Erythroblast (primary cell): Measurements from ENCODE around the gene BCL2.
A peak's percentile ranks its signal among the peaks of the same experiment; 100 is the strongest.

Source experiments
- DNase-seq, 2 experiments: peaks; one replicate each; lab custom pipeline; 2025; lab: John Stamatoyannopoulos, UW
- GATA1 ChIP-seq: IDR thresholded peaks from 2 replicates; pipeline ENCODE4 v1.6.1; 2011; ENCODE audit warnings: low read depth, mild to moderate bottlenecking, control low read depth, low read length, moderate library complexity
- POLR2A ChIP-seq: IDR thresholded peaks from 2 replicates; pipeline ENCODE4 v1.6.1; 2011; ENCODE audit warnings: mild to moderate bottlenecking, low read length

The BCL2 gene

DNA sequence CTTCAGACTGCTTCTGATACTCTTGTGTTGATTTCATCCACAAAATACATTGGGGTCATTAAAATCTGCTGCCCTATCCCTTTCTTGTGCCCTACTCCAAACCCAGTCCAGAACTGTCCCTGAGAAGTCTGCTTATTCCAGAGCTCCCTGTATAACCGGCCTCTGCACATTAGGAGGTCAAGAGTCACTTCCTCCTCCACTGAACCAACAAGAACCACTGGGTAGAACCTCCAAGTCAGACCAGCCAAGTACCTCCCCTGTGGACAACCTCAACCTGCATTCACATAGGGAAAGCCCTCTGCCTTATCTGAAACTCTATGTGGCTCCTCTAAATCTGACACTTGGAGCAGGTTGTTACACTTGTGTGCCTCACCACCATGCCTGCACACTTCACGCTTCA is 25.3 kb upstream of the BCL2 start:
- TF ChIP-seq GATA1: no peak
- TF ChIP-seq POLR2A: no peak
- no peak for DNase-seq

DNA sequence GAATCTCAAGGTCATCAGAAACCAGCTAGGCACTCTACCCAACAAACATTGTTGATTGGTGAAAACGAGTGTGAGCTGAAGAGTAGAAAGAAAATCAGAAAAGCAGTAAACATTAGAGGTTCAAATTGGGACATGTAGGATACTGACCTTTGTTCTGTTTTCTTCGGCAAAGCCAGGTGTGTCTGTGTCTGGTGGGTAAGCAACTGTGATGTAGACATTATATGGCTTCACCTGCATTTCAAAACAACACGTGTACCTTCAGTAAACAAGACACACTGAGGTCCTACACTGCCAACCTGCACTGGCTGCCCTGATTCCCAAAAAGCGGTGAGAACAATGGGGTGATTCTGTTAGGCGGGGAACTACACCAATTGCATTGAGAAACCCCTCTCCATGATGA is 24.7 kb upstream of the BCL2 start:
- no peak for TF ChIP-seq POLR2A
- no peak for TF ChIP-seq GATA1
- DNase-seq: no peak

DNA sequence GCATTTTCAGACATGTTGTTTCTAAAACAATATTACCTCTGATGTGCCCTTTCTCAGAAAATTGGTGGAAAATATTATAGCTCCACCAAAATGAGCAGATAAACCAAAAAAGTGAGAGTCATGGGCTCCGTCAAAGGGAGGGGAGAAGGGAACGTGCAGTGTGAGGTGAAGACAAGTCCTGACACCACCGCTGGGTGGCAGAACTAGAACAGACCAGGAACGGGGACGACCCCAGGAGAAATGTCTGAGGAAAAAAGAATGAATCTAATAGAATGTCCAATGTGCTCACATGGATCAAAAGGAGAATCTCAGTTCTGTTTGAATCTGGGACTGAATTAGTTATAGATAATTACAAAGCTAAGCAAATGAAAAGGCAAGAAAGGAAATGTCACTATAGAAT is 22.6 kb upstream of the BCL2 start:
- DNase-seq: peak; percentile 52 to 71
- TF ChIP-seq GATA1: no peak
- TF ChIP-seq POLR2A: no peak

DNA sequence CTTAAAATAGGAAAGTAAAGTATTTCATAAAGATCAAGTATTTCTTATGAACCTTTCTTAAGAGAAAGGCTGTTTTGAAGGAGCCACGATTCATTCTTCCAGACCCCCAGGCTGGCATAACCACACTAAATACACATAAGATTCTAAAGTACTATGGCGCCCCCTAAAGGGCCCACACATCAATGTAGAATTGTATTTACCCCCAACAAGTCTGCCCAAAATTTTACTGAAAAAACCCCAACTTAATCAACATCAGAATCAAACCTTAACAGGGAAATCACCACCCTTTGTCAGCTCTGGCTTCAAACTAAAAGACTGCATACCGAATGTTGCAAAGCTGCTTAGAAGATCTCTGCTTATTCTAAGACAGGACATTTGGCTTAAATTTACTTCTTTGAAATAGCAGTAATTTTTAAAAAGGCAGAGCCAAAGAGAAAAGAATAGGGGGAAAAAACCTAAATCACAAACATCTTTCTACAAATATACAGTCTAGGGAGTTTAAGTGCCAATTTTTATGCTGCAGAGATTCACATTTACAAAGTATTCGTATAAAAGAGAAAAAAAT is 20.4 kb upstream of the BCL2 start:
- peak; percentile 70 to 75 for DNase-seq
- TF ChIP-seq POLR2A: no peak
- no peak for TF ChIP-seq GATA1

DNA sequence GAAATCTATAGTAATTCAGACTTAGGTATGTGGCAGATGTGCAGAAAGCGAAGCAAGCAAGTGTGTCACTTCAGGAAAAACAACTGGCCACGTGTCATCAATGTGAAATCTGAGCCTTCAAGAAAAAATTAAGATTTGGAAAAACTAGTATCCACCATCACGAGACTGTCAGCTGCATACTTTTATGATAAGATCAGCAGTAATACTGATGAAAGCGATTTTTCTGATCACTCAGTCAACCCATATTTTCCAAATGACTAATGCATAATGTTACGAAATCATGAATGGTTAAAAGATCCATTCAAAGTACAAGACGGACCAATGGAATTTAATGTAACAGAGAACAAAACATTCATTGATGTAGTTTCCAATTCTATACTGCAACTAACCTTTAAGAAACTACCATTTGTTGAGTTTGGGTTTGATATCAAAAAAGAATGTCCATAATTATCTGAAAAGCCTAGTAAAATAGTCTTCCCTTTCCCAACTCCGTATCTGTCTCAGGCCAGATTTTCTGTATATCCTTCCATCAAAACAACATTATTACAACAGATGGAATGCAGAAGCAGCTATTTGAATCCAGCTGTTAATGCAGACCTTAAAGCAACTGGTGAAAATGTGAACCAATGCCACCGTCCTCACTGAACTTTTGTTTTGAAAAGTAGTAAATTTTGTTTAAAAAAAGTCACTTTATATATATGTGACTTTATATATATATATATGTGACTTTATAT is 17.0 kb upstream of the BCL2 start:
- DNase-seq: no peak
- TF ChIP-seq POLR2A (no peak), GATA1 (no peak)

DNA sequence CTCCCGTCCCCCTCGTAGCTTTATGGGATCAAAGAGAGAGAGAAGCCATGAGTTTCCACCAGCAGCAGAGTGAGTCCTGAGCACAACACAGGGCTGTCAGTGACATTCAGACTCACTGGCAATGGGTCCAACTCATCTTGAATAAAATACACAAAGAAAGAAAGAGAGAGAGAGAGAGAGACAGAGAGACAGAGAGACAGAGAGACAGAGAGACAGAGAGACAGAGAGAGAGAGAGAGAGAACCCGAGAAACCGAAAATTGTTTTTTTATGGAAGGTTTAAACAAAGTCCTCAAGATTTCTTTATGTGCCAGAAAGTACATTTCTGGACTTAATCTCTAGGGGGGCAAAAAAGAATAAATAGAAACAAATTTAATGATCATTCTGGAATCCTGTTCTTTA is 11.5 kb upstream of the BCL2 start:
- TF ChIP-seq GATA1 (no peak), POLR2A (no peak)
- no peak for DNase-seq

DNA sequence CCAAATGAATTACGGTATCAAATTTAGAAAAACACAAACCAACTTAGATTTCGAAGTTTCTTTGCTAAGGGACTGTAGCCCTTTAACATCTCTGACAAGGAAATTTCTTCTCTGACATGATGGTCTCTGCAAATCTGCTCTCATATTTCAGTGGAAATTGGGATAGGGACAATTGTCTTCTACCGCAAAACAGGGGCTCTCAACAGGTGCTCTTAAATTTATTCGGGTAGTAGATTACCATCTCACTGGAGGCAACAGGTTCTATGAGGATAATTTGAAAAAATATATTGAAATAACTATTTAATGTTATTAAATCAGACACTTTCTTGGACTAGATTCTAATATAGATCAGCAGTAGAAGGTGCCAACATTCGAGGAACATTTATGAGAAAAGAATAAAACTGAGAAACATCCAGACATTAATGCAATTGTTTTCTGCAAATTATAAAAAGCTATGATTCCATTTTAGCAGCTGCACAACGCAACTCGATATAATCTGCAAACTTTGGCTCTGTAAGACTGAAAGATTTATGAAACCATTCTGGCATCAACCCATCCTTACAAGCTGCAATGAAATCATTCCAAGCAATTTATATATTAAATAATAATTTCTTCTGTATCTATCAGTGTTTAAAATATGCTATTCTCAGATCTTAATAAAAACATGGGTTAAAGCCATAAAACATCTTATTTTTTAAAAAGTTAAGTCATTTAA is 10.0 kb upstream of the BCL2 start:
- no peak for DNase-seq
- no peak for TF ChIP-seq POLR2A
- no peak for TF ChIP-seq GATA1

DNA sequence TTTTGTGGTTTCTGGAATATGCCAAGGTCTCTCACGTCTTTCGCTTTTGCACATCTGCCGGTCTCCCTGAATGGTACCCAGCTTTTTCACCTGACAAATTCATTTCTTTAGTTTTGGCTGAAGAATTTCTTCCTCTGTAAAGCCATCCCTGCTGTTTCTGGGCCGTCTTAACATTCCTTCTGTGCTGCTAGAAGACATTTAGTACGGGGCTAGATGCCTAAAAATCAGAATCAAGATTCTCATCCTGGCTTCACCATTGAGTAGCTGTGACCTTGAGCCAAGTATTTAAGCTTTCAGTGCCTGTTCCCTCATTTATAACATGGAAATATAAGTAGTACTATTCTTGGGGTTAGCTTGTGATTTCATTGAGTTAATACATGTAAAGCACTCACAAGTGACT is 6.4 kb upstream of the BCL2 start:
- no peak for TF ChIP-seq GATA1
- no peak for TF ChIP-seq POLR2A
- no peak for DNase-seq

DNA sequence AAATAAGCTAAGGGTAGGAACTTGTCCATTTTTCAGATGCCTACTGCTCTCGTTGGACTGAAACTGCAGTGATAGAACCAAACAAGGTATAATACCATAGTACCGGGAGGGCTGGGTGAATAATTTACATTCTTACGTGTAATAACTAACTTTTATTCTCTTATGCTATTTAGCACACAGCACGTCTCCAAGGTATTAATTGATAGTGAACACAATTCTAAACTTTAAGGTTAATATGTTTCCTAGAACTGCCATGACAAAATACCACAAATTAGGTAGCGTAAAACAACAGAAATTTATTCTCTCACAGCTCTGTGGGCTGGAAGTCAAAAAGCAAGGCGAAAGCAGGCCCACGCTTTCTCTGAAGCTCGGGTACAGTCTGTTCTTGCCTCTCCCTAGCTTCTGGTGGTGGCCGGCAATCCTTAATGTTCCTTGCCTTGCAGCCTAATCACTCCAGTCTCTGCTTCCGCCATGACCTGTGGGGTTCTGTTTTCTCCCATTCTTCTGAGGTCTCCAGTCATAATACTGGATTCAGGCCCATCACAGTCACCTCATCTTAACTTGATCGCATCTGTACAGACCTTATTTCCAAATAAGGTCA is 5.6 kb upstream of the BCL2 start:
- no peak for DNase-seq
- no peak for TF ChIP-seq GATA1
- no peak for TF ChIP-seq POLR2A

DNA sequence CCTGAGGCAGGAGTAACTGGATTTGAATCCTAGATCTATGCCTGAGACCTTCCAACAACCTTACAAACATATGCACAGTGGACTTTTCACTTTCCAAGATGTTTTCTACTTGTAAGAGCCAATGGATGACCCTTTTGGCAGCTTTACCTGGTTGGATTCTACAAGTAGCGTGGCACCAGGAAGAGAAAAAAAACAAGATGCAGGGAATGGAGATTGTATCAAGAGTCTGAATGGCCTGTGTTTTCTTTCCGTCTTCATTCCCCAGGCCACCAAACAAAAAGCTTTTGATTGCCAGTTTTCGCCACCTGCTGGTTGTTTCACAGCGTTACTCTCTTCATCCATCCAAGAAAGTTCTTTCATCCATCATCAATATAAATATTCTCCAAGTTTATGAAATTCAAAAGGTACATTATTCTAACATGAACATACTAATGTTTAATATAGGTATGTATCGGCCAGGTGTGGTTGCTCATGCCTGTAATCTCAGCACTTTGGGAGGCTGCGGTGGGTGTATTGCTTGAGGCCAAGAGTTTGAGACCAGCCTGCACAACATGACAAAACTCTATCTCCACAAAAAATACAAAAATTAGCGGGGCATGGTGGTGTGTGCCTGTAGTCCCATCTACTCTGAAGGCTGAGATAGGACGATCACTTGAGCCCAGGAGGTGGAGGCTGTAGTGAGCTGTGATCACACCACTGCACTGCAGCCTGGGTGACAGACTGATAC is 3.5 kb upstream of the BCL2 start:
- TF ChIP-seq GATA1 (no peak), POLR2A (no peak)
- DNase-seq: peak; percentile 80 to 81

DNA sequence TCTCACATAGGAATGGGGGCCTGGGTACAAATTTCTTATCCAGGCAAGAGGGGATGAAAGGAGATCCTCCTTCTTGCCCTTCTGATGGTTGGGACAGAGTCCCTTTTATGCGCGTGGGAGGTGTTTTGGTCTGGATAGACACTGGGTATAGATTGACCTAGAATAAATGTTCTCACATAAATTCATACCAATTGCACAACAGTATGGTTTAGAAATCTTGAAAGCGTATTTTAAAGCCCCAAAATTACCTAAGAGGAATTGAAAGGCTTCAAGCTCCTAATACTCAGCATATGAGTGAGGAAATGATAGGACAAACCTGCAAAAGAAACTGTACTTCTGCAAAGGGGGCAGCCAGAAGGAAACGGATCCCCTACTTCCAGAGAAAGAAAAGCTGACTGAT is 2.6 kb upstream of the BCL2 start:
- DNase-seq: no peak
- no peak for TF ChIP-seq POLR2A
- no peak for TF ChIP-seq GATA1

DNA sequence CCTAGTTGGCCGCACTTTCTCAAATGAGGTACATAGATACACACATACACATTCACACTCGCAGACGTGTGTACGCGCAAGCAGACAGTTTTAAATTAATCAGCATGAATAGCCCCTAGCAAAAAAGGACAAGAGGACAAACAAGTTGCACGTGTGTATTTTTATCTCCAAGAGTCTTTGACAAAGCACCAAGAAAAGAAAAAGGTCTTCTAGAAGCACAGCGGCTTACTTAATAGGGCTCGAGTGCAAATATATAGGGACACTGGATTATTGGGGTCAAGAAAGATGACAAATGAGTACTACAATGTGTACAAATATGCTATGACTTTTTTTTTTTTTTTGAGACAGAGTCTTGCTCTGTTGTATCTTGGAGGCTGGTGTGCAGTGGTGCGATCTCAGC is 1.7 kb upstream of the BCL2 start:
- TF ChIP-seq GATA1: no peak
- no peak for TF ChIP-seq POLR2A
- no peak for DNase-seq

DNA sequence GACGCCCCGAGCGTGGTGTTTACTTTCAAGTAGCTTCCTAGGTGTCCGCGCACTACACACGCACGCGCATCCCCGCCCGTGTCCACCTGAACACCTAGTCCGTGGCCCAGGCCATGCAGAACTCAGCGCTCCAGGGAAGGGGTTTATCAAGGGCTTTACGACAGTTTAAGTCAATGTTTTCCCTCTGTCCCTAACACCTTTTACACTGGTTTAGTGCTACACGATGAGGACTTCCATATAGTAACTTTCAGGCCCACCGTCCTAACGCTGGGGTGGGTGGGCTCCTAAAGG is 1.4 kb upstream of the BCL2 start:
- no peak for DNase-seq
- TF ChIP-seq GATA1: no peak
- no peak for TF ChIP-seq POLR2A
